Stimulated activated CD4-positive, alpha-beta T cell treated with anti-CD3 and anti-CD28 coated beads, TNF-alpha, amount 100 ng/mL, for 48 hours (primary cell): ENCODE measurements around the gene ERCC2.
"Not testable (repeated sequence)": the region's sequence is repeated elsewhere in the genome, so short reads cannot be mapped to it uniquely, and the experiment has no call there.

Source experiments
- DNase-seq, 3 donors: peaks; one replicate each; pipeline ENCODE4 v3.0.0-alpha.2; 2020; ENCODE audit warnings: low read depth in 3 of 3

The ERCC2 gene

DNA sequence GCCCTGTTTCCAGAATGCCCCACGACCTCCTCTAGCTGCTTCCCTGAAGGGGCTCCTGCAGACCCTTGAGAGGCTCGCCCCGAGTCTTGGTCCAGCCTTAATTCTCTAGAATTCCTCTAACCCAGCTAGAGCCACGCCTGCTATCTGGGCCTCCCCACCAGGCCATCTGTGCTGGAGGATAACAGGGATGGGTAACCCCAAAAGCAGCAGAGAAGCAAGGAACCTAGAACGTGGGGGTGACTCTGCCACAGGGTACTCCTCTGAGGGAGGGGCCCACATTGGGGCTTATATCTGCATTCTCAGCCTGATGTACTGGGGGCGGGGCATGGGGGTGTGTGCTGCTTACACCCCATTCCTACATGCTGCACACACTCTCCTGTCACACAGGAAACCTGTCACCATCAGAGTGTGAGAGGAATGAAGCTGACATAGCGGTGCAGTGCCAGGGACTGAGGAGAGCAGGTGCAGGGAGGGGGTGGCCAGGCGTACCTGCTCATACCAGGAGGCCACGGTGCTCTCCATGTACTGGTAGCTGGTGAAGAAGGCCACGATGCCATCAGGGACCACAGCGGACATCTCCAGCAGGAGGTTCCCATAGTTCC is 16.0 kb downstream of the ERCC2 start:
- no peak for DNase-seq

DNA sequence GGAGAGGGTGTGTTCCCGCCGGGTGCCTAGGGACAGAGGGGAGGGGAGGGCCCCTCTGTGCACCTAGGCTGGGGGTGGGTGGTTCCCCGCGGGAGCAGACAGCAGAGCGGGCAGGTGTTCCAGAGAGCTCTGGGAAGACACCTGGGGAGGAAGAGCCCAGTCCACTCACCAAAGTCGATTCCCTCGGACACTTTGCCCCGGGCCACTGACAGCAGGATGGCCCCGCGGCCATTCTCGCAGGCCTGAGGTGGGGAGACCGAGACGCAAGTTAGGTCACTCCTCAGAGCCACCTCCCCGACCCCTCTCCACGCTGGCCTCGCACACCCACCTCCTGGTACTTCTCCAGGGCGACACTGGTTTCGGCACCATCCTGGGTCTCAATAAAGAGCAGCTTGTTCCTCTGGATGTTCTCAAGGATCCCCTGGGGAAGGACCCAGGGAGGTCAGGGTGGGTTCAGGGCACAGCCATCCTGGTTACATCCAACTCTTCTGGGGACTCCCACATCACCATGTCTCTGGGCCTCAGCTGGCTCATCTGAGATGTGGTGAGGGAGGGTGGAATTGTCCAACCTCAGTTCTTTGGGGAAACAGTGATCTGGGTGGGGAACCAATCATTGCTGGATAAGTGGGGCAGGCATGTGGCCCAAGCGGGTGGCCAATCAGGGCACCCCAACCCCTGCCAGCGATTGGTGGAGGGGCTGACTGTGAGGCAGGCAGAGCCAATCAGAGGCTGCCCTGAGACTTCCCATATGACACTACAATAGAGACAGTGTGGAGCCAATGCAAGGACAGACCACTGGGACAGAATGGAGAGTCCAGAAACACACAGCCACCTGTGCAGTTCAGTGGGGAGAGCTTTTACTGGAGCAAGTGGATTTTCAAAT is 17.2 kb downstream of the ERCC2 start:
- DNase-seq, result no peak

DNA sequence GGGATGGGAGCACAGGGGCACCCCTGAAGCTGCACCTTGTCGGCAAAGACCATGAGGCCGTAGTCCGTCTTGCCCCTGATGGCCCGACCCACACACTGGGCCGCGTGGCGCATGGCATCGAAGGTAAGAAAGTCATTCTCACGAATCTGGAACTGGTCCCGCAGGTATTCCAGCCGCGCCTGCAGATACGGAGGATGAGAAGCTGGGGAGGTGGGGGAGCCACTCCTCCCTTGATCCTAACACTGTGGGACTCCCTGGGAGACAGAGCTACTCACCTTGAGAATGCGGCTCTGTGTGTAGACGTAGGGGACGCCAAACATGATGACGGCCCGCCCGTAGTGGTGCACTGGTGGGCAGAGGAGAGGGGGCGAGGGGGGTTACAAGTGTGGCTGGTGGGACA is 17.9 kb downstream of the ERCC2 start:
- DNase-seq, result no peak

DNA sequence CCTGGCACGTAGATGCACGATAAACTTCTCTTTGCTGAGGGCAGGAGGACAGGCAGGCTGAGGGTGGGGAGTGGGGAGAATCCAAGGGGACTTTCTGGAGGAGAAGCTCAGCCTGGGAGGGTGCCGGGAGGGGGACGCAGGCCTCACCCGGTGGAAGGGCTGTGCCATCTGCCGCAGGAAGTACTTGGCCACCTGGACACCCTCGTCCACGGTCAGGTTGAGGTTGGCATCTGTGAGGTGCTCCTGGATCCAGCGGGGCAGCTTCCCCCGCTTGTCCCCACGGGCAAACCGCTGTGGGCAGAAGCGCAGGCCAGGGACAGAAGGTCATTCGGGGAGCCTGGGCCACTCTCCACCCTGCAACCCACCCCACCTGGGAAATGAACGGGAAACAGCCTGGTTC is 18.3 kb downstream of the ERCC2 start:
- no peak for DNase-seq

DNA sequence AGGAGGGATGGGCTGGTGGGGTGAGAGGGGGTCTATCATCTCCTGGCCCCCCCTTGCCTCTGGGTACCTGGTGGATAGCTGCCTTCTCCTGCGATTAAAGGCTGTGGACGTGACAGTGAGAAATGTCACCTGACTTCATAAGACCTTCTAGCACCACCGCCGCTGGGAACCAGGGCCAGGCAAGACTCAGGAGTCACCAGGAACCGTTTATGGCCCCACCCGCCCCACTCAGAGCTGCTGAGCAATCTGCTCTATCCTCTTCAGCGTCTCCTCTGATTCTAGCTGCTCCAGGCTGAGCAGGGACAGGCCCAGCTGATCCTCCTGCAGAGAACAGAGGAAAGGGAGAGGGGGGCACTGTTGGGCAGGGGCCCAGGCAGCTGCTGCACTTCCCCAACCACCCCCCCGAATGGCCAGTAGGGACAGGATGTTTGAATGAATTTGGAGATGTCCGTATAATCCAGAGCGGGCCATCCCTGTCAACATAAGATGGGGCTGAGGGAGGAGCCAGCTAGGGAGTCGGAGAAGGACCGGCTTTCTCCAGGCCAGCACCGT is 18.9 kb downstream of the ERCC2 start:
- DNase-seq, result no peak

DNA sequence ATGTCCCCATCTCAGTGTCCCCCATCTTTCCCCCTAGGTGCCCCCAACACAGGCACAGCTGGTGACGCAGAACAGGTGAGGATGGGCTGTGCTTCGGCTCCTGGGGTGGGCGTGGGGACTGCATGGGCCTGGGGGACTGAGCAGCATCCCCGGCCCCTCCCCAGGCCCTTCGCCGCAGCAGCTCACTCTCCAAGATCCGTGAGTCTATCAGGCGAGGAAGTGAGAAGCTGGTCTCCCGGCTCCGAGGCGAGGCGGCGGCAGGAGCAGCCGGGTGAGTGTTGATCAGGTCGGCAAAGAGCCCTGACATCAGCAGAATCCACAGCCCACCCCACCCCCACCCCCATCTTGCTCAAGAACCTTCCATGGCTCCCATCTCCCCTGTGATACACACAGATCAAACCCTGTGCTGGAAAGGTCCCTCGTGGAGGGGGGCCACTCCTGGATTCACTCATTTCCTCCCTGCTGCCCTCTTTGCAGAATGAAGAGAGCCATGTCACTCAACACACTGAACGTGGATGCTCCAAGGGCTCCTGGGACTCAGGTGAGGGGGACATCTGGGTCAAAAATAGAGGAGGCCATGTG is 19.8 kb downstream of the ERCC2 start:
- no peak for DNase-seq

DNA sequence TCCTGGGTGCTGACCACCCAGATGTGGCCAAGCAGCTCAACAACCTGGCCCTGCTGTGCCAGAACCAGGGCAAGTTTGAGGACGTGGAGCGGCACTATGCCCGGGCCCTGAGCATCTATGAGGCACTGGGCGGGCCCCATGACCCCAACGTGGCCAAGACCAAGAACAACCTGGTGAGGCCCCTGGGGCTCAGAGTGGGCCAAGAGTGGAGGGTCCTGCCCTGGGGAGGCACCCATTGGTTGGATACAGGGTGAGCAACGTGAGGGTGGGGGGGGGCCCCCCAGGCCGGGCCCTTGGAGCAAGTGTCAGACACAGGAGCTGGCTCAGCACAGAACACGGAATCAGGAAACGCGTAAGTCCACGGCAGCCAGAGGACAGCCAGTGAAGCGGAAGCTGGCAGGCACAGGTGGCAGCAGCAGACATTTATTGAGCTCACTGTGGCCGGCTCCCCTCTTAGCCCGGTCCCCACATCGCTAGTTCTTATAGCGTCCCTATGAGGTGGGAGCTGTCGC is 20.9 kb downstream of the ERCC2 start:
- DNase-seq, result no peak

DNA sequence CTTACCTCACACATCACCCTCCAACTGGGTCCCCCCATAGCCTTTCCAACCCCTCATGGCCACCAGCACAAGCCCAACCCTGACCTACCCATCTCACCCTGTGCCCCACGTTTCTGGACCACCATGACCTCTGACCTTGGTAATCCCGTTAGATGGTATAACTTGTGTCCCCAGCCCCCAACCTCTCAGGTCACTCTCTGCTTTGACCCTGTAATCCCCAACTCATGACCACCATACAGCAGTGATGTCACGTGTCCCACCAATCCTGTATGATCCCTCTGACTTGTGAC is 21.3 kb downstream of the ERCC2 start:
- no peak for DNase-seq

DNA sequence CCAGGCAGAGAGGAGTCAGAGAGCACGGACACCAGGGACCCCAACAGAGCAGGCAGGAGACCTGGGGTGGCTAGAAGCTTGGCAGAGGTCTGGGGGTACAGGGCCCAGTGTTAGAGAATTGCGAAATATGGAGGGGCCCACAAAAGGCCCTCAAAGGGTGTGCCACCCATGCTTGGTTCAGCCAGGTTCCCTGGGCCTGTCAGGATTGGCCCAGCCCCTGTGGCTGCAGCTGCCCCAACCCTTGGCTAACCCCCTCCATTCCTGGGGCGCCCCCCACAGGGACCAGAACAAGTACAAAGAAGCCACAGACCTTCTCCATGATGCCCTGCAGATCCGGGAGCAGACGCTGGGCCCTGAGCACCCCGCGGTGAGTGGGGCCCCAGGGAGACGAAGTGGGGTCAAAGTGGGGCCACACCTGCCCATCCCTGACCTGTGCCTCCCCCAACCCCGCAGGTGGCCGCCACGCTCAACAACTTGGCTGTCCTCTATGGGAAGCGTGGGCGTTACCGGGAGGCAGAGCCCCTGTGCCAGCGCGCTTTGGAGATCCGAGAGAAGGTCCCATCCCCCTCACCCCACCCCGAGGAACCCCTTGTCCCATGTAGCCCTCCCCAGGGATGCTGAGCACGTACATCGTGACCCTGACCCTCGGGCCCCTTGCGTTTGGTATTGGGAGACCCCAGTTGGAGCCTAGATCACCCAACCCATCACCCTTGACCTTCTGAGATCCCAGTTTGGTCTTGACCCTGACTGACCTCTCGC is 21.8 kb downstream of the ERCC2 start:
- no peak for DNase-seq

DNA sequence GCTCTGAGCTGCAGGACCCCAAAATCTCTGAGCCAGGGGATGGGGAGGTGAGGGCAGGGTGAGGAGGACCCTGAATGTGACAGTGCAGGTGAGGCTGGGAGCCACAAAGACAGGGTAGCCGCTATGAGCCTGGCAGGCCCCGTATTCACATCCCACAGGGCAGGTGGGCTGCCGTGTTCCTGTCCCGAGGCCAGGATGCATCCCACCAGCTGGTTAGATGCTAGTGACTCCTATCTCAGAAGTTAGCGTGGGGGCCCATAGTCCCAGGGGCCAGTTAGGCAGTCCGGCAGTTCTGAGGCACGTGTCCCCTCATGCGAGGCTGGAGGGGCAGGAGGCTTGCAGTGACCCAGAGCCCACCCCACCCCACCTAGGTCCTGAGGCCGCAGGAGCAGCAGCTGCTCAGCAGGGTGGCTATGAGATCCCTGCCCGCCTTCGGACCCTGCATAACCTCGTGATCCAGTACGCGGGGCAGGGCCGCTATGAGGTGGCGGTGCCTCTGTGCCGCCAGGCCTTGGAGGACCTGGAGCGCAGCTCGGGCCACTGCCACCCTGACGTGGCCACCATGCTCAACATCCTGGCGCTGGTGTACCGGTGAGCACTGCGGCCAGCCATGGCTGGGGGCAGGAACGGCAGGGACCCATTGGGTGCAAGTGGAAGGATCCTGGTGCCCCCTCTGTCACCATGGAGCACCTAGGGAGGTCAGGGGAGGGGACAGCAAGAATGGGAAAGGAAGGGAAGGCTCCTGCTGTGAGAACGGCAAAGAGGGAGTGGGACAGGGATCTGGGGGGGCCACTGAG is 22.6 kb downstream of the ERCC2 start:
- no peak for DNase-seq

DNA sequence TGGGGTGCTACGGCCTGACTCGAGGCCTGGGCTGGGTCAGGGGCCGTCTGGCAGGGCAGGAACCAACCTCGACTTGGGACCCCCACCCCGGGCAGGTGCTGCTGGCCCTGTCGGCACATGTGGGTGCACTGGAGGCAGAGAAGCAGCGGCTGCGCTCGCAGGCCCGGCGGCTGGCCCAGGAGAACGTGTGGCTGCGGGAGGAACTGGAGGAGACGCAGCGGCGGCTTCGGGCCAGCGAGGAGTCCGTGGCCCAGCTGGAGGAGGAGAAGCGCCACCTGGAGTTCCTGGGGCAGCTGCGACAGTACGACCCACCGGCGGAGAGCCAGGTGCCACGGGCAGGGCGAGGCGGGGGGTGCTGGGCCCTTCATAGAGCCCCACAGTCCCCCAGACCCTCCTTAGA is 23.9 kb downstream of the ERCC2 start:
- DNase-seq, result no peak

DNA sequence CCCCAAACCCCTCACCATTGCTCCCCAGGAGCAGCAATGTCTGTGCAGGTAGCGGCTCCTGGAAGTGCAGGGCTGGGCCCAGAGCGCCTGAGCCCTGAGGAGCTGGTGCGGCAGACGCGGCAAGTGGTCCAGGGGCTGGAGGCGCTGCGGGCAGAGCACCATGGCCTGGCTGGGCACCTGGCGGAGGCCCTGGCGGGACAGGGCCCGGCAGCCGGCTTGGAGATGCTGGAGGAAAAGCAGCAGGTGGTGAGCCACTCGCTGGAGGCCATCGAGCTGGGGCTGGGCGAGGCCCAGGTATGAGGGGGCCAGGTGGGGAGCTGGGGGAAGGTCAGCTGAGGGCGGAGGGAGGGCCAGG is 24.9 kb downstream of the ERCC2 start:
- no peak for DNase-seq

DNA sequence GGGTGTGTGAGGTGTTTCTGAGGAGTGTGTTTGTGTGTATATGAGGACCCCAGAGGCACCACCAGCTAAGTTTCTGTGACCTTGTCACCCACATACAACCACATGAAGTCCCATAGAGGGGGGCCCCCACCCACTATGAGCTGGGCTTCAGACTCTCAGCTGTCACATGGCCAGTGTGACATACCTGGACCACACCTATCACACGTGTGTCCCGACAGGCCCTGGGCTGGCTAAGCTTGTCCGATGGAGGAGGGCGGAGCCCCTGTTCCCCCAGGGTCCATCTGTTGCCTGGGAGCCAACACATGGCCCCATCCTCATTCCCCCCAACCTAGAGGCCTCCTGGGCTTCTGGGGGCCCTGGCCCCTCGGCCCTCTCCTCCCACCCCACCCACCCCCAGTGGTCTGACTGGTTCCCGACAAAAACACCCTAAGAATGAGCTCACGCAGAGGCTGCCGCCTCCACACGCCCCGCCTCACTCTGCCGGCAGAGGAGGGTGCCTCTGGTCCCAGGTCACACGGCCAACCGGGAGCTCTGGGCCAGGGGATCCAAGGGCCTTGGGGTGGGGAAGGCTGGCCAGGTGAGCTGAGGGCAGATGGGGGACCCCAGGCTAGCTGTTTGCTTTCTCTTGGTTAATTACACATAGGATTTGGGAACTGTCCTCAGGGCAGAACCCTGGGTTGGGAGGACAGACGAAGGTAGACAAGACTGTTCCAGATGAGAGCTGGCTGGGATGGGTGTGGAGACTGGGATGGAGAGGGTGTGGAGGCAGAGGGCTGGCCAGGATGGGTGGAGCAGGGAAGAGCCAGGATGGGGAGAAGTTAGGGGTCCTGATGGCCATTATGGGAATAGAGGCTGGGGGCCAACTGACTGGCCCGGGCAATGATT is 25.5 kb downstream of the ERCC2 start:
- DNase-seq, result no peak

DNA sequence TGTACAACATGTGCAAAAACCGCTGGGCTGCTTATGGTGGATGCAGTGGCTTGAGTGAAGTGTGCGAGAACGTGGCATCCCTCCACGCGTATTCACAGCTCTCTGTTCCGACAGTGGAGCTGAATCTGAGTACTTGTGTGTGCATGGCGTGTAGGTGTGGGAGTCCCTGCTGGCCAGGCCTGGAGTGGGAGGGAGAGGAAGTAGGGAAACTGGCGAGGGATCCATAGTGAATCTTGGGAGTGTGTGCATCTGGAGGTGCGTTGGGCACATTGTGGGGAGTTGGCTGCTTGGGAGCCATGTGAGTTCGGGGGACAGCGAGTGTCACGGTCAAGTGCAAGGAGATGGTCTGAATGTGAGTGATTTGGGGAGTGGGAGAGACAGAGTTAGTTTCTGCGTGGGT is 27.5 kb downstream of the ERCC2 start:
- no peak for DNase-seq

DNA sequence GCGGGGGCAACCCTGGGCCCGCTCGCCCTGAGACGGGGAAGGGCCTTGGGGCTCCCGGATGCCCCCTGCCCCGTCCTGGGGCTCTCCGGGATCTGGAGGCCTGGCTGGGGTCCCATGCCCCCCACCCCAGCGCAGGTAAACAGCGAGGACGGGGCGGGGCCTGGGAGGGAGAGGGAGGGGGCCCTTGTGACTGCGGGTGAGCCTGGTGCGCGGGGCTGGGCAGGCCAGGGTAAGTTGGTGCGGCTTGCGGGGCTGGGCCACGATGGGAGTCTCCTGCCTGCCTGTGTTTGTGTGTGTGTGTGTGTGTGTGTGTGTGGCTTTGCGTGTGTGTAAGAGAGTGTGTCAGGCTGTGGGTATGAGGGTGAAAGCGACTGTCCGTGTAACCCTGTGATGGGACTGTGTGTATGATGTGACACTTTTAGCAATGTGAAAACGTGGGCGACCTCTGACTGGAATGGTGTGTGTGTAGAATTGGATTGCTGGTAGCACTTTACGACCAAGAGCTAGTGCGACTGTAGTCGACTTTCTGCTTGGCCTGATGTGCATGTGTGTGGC is 29.4 kb downstream of the ERCC2 start:
- DNase-seq, result no peak

DNA sequence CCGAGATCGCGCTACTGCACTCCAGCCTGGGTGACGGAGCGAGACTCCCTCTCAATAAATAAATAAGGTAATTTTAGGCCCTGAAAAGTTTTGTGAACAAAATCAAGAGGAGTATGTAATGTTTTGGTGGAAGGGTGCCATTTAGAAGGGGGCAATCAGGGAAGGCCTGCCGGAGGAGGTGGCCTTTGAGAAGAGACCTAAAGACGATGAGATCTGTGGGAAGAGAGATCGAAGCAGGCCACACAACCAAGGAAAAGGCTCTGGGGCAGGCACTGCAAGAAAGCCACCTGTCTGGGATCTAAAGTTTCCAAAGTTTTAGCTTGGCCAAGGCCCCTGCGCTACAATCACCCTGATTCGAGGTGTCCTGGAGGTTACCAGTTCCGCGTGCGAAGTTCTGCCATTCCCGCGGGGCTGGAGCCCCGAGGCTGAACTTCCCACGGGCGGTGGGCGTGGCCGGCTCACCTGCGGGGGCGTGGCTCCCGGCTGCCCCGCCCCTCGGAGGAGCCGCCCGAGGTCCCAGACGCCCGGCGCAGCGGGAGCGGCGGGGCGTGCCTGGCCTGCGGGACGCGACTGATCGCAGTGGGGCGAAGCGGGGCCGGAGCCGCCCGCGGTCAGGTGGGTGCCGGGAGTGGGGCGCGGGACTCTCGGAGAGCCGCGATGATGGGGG is 30.0 kb downstream of the ERCC2 start, which contains the start of gene KLC3:
TSS of gene KLC3 (plus strand) at position 519 of the 667 bp plus-strand sequence. CDS start 4,792 bp downstream, outside the sequence.
- peak in 1 of 3 donors; percentile 27 for DNase-seq

DNA sequence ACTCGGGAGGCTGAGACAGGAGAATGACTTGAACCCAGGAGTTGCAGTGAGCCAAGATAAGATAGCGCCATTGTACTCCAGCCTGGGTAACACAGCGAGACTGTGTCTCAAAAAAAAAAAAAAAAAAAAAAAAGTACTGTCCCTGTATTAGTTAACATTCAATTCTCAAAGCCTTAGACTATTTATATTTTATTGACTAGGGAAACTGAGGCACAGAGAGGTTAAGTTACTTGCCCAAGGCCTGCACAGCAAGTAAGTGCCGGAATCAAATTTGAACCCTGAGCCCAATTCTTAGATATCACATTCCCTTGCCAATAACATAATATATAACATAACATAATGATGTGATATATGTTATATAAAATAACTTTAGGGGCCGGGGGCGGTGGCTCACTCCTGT is 30.7 kb downstream of the ERCC2 start:
- no peak for DNase-seq

DNA sequence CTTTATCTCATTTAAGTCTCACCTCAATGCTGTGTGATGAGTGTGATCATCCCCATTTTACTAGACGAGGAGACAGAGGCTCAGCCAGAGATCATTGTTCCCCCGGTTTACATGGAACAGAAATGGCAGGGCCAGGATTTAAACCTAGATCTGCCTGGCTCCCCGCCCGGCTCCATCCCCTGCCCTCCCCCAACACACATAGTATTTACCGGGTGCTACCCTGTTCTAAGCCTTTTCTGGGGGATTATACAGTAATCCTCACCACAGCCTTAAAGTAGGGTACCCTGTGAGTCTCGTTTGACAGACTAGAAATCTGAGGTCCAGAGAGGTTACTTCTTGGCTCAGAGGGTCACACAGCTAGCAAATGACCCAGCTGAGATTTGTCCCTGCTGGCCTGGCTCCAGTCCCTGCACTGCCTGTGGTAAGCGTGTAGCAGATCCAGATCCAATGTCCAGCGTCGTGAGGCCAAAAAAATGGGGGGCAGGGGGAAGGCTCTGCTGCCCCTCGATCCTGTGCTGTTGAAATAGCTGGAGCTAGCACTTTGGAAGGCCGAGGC is 33.6 kb downstream of the ERCC2 start:
- no peak for DNase-seq

DNA sequence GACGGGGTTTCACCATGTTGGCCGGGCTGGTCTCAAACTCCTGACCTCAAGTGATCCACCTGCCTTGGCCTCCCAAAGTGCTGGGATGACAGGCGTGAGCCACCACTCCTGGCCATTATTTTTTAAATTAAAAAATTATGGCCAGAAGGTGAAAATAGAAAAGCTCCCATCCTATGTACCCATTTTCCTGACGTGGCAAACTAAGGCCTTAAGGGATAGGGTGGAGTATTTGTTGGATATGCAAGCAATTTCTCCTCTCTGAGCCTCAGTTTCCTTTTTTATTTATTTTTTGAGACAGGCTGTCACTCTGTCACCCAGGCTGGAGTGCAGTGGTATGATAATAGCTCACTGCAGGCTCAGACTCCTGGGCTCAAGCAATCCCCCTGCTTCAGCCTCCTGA is 35.5 kb downstream of the ERCC2 start:
- DNase-seq, result not testable (repeated sequence)
